Spleen (tissue), 11 donors: ENCODE data around the gene COBL. TPM values are rescaled to one million over a fixed set of nuclear protein-coding genes. Genes with fewer than 3 reads are reported as not detected.

Experiments used
- DNase-seq: peaks from one replicate; pipeline ENCODE4 v3.0.0-alpha.2; 2020
- H3K27ac ChIP-seq, 8 donors: fragments of 200-600 bp; sonication (generic) in 7 of 8; 1 replicate in 4 of 8; 2 replicates in 4 of 8; pipeline versions ENCODE4 v1.5.0 to v1.8.0; 2016 to 2021; ENCODE audit warnings: inconsistent platforms in 4 of 8, mild to moderate bottlenecking in 4 of 8, moderate library complexity in 1 of 8
- H3K27me3 ChIP-seq, 7 donors: fragments of 200-600 bp; sonication (generic) in 6 of 7; replicated peaks in 1 of 7; 1 replicate in 4 of 7; 2 replicates in 3 of 7; pipeline versions ENCODE4 v1.5.0 to v1.8.0; 2016 to 2021; ENCODE audit warnings: inconsistent platforms in 3 of 7, mild to moderate bottlenecking in 1 of 7
- H3K36me3 ChIP-seq, 6 donors: fragments of 200-600 bp; sonication (generic) in 5 of 6; 1 replicate in 4 of 6; 2 replicates in 2 of 6; pipeline versions ENCODE4 v1.5.0 to v1.8.0; 2016 to 2021; ENCODE audit warnings: inconsistent platforms in 2 of 6
- H3K4me1 ChIP-seq, 6 donors: fragments of 200-600 bp; sonication (generic) in 5 of 6; 1 replicate in 3 of 6; 2 replicates in 3 of 6; pipeline versions ENCODE4 v1.5.0 to v1.8.0; 2016 to 2021; ENCODE audit warnings: inconsistent platforms in 3 of 6
- H3K4me3 ChIP-seq, 8 donors: fragments of 200-600 bp; sonication (generic) in 7 of 8; 1 replicate in 4 of 8; 2 replicates in 4 of 8; pipeline versions ENCODE4 v1.5.0 to v1.8.0; 2016 to 2021; ENCODE audit warnings: inconsistent platforms in 4 of 8, mild to moderate bottlenecking in 4 of 8, moderate library complexity in 2 of 8
- H3K9me3 ChIP-seq, 8 donors: fragments of 200-600 bp; sonication (generic) in 7 of 8; 1 replicate in 4 of 8; 2 replicates in 4 of 8; pipeline versions ENCODE4 v1.5.0 to v1.8.0; 2016 to 2021; ENCODE audit warnings: inconsistent platforms in 4 of 8
- CTCF ChIP-seq, 11 experiments: fragments of 200-600 bp in 7 of 11; fragments of 450-650 bp in 4 of 11; sonication (generic) in 4 of 11; IDR thresholded peaks in 8 of 11; conservative IDR thresholded peaks in 3 of 11; 1 replicate in 7 of 11; 2 replicates in 4 of 11; pipeline versions ENCODE4 v1.4.0 to v1.8.0; 2016 to 2021; ENCODE audit warnings: antibody characterized with exemption in 11 of 11, inconsistent platforms in 4 of 11, mild to moderate bottlenecking in 1 of 11
- POLR2A ChIP-seq, 3 donors: fragments of 450-650 bp; IDR thresholded peaks; one replicate each; pipeline ENCODE4 v1.5.1; 2017; ENCODE audit warnings: antibody characterized with exemption in 3 of 3, mild to moderate bottlenecking in 1 of 3
- POLR2AphosphoS5 ChIP-seq, 3 donors: sonication (generic); formaldehyde crosslinking; IDR thresholded peaks; one replicate each; pipeline ENCODE4 v1.5.1; 2017; ENCODE audit warnings: antibody characterized with exemption in 3 of 3
- WGBS, 5 donors: extraction: QIAGEN DNeasy Blood & Tissue Kit in 3 of 5; methylation state at CpG; one replicate each; pipeline versions ENCODE4 v1.1.5 to v1.1.7; 2013 to 2018; 5-methylcytosine and 5-hydroxymethylcytosine counted together
- intact Hi-C: fragments of 100-400 bp; cut with DNase I; formaldehyde crosslinking; loops from one replicate; pipeline ENCODE4 v1.15.0; 2023; ENCODE audit warnings: low total_unique reads
- polyA plus RNA-seq, 3 donors: library from polyadenylated mRNA; stranded (reverse); fragments of 200-250 nt; gene quantifications; one replicate each; pipeline ENCODE4 v1.2.1, GENCODE V29; 2013
- total RNA-seq, 7 donors: library from RNA; depleted of rRNA in 3 of 7; stranded (reverse); fragments of >200 nt in 3 of 7; fragmentation: NEBNext Ultra II Directional in 4 of 7; extraction: Animal tissue kit (Norgen Biotek cat#: 25700) in 4 of 7; gene quantifications; one replicate each; pipeline versions ENCODE4 v1.1.0 to v1.2.1, GENCODE V29; 2016 to 2021
- donor health status: healthy with polysubstance abuse.
- donor health status: DM: no; HTN: no; CAD: no; lungs with moderate emphysema.
- donor health status: DM: no; HTN: no; CAD: no.
- donor health status: Bipolar disorder and iron deficiency.
- donor health status: healthy.
- donor health status: DM: no; HTN: no; CAD: no.
- donor health status: DM: yes; HTN: yes; CAD: no.

Gene COBL
- total and polyA plus RNA-seq, 10 donors = 0.09 to 0.80 (median 0.57) TPM; not detected in 1

- 82 to 92% (median 89%) methylated on average over 4 of the region's 4 CpGs for WGBS, 5 donors
- H3K4me1 ChIP-seq = no peaks in the 10 kb centered on the region
- no peak for DNase-seq
- peaks cover 0 to 7% (median 0%) of the 10 kb centered on the region in 7 donors for H3K27me3 ChIP-seq
- no peaks in the 10 kb centered on the region for H3K36me3 ChIP-seq
- H3K4me3 ChIP-seq = no peak overlapping the region
- intact Hi-C loops = no loop called here
- no peak for TF ChIP-seq POLR2A (IDR thresholded peaks at IDR 0.05)
- TF ChIP-seq POLR2AphosphoS5 (IDR thresholded peaks at IDR 0.05) = no peak
- TF ChIP-seq CTCF (IDR thresholded peaks at IDR 0.05 in 8 of 11, conservative IDR thresholded peaks at IDR 0.05 in 3 of 11) = no peak
- no peaks in the 10 kb centered on the region for H3K9me3 ChIP-seq
- no peak overlapping the region for H3K27ac ChIP-seq
These were observed 59.7 kb downstream of the COBL start for GRCh38 chr7:51256916-51257315.

DNA sequence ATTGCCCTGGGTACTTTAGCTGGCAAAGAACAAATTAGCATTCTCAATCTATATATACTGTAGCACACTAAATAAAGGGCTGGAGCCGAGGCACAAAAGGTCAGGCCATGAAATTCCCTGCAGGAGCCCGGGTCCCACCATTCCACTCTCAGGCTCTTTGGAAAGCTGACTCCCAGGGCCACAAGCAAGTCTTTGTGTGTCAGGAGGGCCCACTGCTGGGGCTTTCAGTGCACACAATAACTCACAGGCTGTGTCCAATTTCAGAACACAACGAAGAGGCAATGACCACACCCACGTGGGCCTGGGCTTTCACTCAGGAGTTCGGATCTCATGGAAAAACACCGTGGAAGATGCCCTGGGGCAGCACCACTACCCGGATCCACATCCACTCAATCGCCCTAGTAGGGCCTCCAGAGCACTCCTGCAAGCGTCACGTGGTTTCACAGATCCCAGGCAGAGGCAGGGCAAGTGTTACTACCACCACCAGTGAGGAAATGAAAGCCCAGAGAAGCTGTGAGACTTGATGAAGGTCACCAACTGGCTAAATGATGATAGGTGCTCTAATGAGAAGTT, 60.3 kb downstream of the COBL start:
- no peaks in the 10 kb centered on the region for H3K9me3 ChIP-seq
- H3K4me3 ChIP-seq = no peak overlapping the region
- DNase-seq = no peak
- WGBS, 5 donors = 65 to 80% (median 76%) methylated on average over 9 to 10 of the region's 10 CpGs
- H3K27me3 ChIP-seq = peaks cover 0 to 7% (median 0%) of the 10 kb centered on the region in 7 donors
- H3K4me1 ChIP-seq = no peaks in the 10 kb centered on the region
- intact Hi-C loops = no loop called here
- H3K36me3 ChIP-seq = no peaks in the 10 kb centered on the region
- no peak overlapping the region for H3K27ac ChIP-seq
- TF ChIP-seq POLR2AphosphoS5 (IDR thresholded peaks at IDR 0.05) (no peak), CTCF (IDR thresholded peaks at IDR 0.05 in 8 of 11, conservative IDR thresholded peaks at IDR 0.05 in 3 of 11) (no peak), POLR2A (IDR thresholded peaks at IDR 0.05) (no peak)

DNA sequence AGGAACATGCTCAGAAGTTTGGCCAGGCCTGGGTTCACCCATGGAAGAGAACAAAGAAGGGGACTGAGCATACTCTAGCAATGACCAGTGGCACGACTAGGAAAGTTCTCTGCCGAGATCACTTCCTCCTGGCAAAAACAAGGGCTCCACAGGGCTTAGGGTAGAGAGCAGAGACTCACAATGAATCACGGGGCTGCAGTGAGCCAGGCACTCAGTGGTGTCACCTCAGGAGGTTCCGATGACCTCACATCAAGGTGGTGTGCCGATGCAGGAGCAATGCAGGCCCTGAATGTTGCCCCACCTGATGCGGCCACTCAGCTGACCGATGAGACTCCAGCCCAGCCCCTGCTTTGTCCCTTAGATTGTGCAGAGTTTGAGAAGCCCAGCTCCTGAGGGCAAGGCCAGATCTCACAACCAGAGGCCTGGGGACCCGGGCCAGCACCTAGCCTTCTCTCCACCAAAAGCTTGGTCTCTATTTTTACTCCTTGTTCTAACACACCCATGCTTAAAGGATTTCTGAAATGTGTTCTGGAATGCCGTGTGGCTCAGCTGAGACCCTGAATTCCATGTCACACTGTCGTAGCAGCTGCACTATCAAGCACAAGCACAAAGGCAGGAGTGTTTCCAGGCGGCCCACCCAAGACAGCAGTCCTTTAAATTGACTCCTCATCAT, 60.9 kb downstream of the COBL start:
- TF ChIP-seq CTCF (IDR thresholded peaks at IDR 0.05 in 8 of 11, conservative IDR thresholded peaks at IDR 0.05 in 3 of 11) = no peak
- H3K36me3 ChIP-seq = no peaks in the 10 kb centered on the region
- H3K27me3 ChIP-seq = peaks cover 0 to 7% (median 0%) of the 10 kb centered on the region in 7 donors
- no peaks in the 10 kb centered on the region for H3K4me1 ChIP-seq
- H3K27ac ChIP-seq = no peak overlapping the region
- intact Hi-C loops = no loop called here
- H3K9me3 ChIP-seq = no peaks in the 10 kb centered on the region
- WGBS, 5 donors = 83 to 89% (median 85%) methylated on average over 6 to 11 of the region's 11 CpGs
- no peak for DNase-seq
- H3K4me3 ChIP-seq = no peak overlapping the region

- intact Hi-C loops = no loop called here
- H3K4me1 ChIP-seq = no peaks in the 10 kb centered on the region
- no peak for DNase-seq
- H3K27me3 ChIP-seq = peaks cover 0 to 7% (median 0%) of the 10 kb centered on the region in 7 donors
- no peak overlapping the region for H3K27ac ChIP-seq
- 48 to 80% (median 70%) methylated on average over 3 of the region's 3 CpGs for WGBS, 5 donors
- H3K36me3 ChIP-seq = no peaks in the 10 kb centered on the region
- no peak for TF ChIP-seq POLR2A (IDR thresholded peaks at IDR 0.05)
- no peak for TF ChIP-seq CTCF (IDR thresholded peaks at IDR 0.05 in 8 of 11, conservative IDR thresholded peaks at IDR 0.05 in 3 of 11)
- H3K9me3 ChIP-seq = no peaks in the 10 kb centered on the region
- H3K4me3 ChIP-seq = no peak overlapping the region
These were observed 61.6 kb downstream of the COBL start for GRCh38 chr7:51255036-51255435.
